GM23338 (cell line): ENCODE measurements around the gene SPATA9. TPM values are rescaled to one million over a fixed set of nuclear protein-coding genes. Genes with fewer than 3 reads are reported as not detected.

Experiments
- ATAC-seq: fragments of 200-7000 bp; cut with Tn5 transposase; 3 replicates; pipeline ENCODE4 v1.9.1; 2020
- DNase-seq: peaks from one replicate; pipeline ENCODE4 v3.0.0-alpha.2; 2015; ENCODE audit warnings: low spot score
- H2AFZ ChIP-seq: fragments of 200-600 bp; sonication (generic); 2 replicates; pipeline ENCODE4 v1.8.0; 2016; ENCODE audit warnings: antibody characterized with exemption, mild to moderate bottlenecking, moderate library complexity
- H3F3A ChIP-seq: fragments of 200-600 bp; sonication (generic); replicated peaks from 2 replicates; pipeline ENCODE4 v1.8.0; 2017; ENCODE audit warnings: antibody characterized with exemption, mixed run types, low read depth
- H3K27ac ChIP-seq: fragments of 200-600 bp; sonication (generic); 2 replicates; pipeline ENCODE4 v1.6.1; 2016; ENCODE audit warnings: low read depth
- H3K27me3 ChIP-seq: fragments of 200-600 bp; sonication (generic); 2 replicates; pipeline ENCODE4 v1.8.0; 2016; ENCODE audit warnings: mild to moderate bottlenecking, mixed run types, moderate library complexity; ENCODE audit not compliant: insufficient read depth
- H3K36me3 ChIP-seq: fragments of 200-600 bp; sonication (generic); 2 replicates; pipeline ENCODE4 v1.8.0; 2016; ENCODE audit warnings: mild to moderate bottlenecking; ENCODE audit not compliant: insufficient read depth
- H3K4me1 ChIP-seq: fragments of 200-600 bp; sonication (generic); 2 replicates; pipeline ENCODE4 v1.8.0; 2016; ENCODE audit warnings: mild to moderate bottlenecking, moderate library complexity; ENCODE audit not compliant: insufficient read depth
- H3K4me2 ChIP-seq: fragments of 200-600 bp; sonication (generic); 2 replicates; pipeline ENCODE4 v1.7.1; 2017; ENCODE audit warnings: mixed run types
- H3K4me3 ChIP-seq: fragments of 200-600 bp; sonication (generic); 2 replicates; pipeline ENCODE4 v1.6.1; 2016; ENCODE audit warnings: mixed run types
- H3K79me2 ChIP-seq: fragments of 200-600 bp; sonication (generic); replicated peaks from 2 replicates; pipeline ENCODE4 v1.8.0; 2017; ENCODE audit warnings: mild to moderate bottlenecking; ENCODE audit not compliant: insufficient read depth
- H3K9me2 ChIP-seq: fragments of 200-600 bp; sonication (generic); 2 replicates; pipeline ENCODE4 v1.8.0; 2017; ENCODE audit not compliant: insufficient read depth
- H4K20me1 ChIP-seq: fragments of 200-600 bp; sonication (generic); replicated peaks from 2 replicates; pipeline ENCODE4 v1.8.0; 2017; ENCODE audit warnings: mild to moderate bottlenecking; ENCODE audit not compliant: insufficient read depth
- H3K27ac Mint-ChIP-seq: 2 replicates; pipeline ENCODE4 v1.8.0; 2020; ENCODE audit warnings: inconsistent platforms, mild to moderate bottlenecking, moderate library complexity, mixed read lengths
- H3K27me3 Mint-ChIP-seq: 3 replicates; pipeline ENCODE4 v1.8.0; 2022; ENCODE audit warnings: low read depth, mild to moderate bottlenecking, moderate library complexity, mixed read lengths, inconsistent platforms; ENCODE audit not compliant: insufficient read depth, poor library complexity
- H3K36me3 Mint-ChIP-seq: 3 replicates; pipeline ENCODE4 v1.8.0; 2021; ENCODE audit warnings: low read depth, mild to moderate bottlenecking, inconsistent platforms, moderate library complexity, mixed read lengths
- H3K4me1 Mint-ChIP-seq: 3 replicates; pipeline ENCODE4 v1.8.0; 2020; ENCODE audit warnings: mild to moderate bottlenecking, inconsistent platforms, mixed read lengths
- H3K4me3 Mint-ChIP-seq: 3 replicates; pipeline ENCODE4 v1.8.0; 2021; ENCODE audit warnings: moderate library complexity, mild to moderate bottlenecking, inconsistent platforms, mixed read lengths
- H3K9me3 Mint-ChIP-seq: 3 replicates; pipeline ENCODE4 v1.8.0; 2020; ENCODE audit warnings: moderate library complexity, mild to moderate bottlenecking, inconsistent platforms, mixed read lengths
- CREB1 ChIP-seq: fragments of 250-450 bp; sonication (Bioruptor Pico); IDR thresholded peaks from 2 replicates; pipeline ENCODE4 v1.5.0; 2020; ENCODE audit warnings: low read depth, mild to moderate bottlenecking, moderate library complexity
- EZH2 ChIP-seq: fragments of 200-600 bp; sonication (generic); IDR thresholded peaks from one replicate; pipeline ENCODE4 v1.8.0; 2017; ENCODE audit warnings: antibody characterized with exemption, mild to moderate bottlenecking, low read depth; ENCODE audit not compliant: unreplicated experiment
- EZH2phosphoT487 ChIP-seq: fragments of 200-600 bp; sonication (generic); IDR thresholded peaks from one replicate; pipeline ENCODE4 v1.8.1; 2018; ENCODE audit warnings: antibody characterized with exemption; ENCODE audit not compliant: unreplicated experiment
- JUNB ChIP-seq: IDR thresholded peaks from one replicate; pipeline ENCODE4 v1.6.1; 2016; ENCODE audit warnings: antibody characterized with exemption; ENCODE audit not compliant: unreplicated experiment
- NANOG ChIP-seq: IDR thresholded peaks from 2 replicates; pipeline ENCODE4 v1.6.1; 2016; ENCODE audit warnings: antibody characterized with exemption, borderline replicate concordance
- POLR2AphosphoS5 ChIP-seq: IDR thresholded peaks from 2 replicates; pipeline ENCODE4 v1.6.1; 2016; ENCODE audit warnings: antibody characterized with exemption, low read depth
- STAT1 ChIP-seq: IDR thresholded peaks from one replicate; pipeline ENCODE4 v1.6.1; 2016; ENCODE audit warnings: antibody characterized with exemption; ENCODE audit not compliant: unreplicated experiment
- ZNF114 ChIP-seq: fragments of 250-450 bp; sonication (Bioruptor Pico); IDR thresholded peaks from 2 replicates; pipeline ENCODE4 v1.5.0; 2020; ENCODE audit warnings: mild to moderate bottlenecking, moderate library complexity
- ZNF331 ChIP-seq: fragments of 250-450 bp; sonication (Bioruptor Pico); IDR thresholded peaks from 2 replicates; pipeline ENCODE4 v1.5.0; 2020; ENCODE audit warnings: low read depth, mild to moderate bottlenecking, moderate library complexity
- polyA plus RNA-seq: library from polyadenylated mRNA; unstranded; fragments of >200 nt; fragmentation: Nextera tagmentation; extraction: Ambion mirVana; gene quantifications from 2 replicates; pipeline ENCODE4 v1.2.1, GENCODE V29; 2016
- total RNA-seq: library from RNA; depleted of rRNA; stranded (reverse); fragments of >200 nt; shearing (Covaris generic); gene quantifications from 2 replicates; pipeline ENCODE4 v1.2.3, GENCODE V29; 2014
- TF ChIP-seq, protein P1 (sequence below): IDR thresholded peaks from one replicate; pipeline ENCODE4 v1.6.1; 2018; ENCODE audit warnings: antibody characterized with exemption; ENCODE audit not compliant: unreplicated experiment
- TF ChIP-seq, protein P2 (sequence below): fragments of 250-450 bp; sonication (Bioruptor Pico); IDR thresholded peaks from 2 replicates; pipeline ENCODE4 v1.5.0; 2020; ENCODE audit warnings: mild to moderate bottlenecking, moderate library complexity
- TF ChIP-seq, protein P3 (sequence below), 2 experiments: fragments of 200-600 bp in 1 of 2; sonication (generic) in 1 of 2; conservative IDR thresholded peaks; 2 replicates each; pipeline versions ENCODE4 v1.5.1 to v1.6.1; 2016 to 2017; ENCODE audit warnings: antibody characterized with exemption in 2 of 2, low read depth in 2 of 2, mild to moderate bottlenecking in 2 of 2, moderate library complexity in 1 of 2
- TF ChIP-seq, protein P4 (sequence below): IDR thresholded peaks from 2 replicates; pipeline ENCODE4 v1.6.1; 2016; ENCODE audit warnings: antibody characterized with exemption

Gene SPATA9
- total and polyA plus RNA-seq, 2 experiments from 2014 or later = not detected

DNA sequence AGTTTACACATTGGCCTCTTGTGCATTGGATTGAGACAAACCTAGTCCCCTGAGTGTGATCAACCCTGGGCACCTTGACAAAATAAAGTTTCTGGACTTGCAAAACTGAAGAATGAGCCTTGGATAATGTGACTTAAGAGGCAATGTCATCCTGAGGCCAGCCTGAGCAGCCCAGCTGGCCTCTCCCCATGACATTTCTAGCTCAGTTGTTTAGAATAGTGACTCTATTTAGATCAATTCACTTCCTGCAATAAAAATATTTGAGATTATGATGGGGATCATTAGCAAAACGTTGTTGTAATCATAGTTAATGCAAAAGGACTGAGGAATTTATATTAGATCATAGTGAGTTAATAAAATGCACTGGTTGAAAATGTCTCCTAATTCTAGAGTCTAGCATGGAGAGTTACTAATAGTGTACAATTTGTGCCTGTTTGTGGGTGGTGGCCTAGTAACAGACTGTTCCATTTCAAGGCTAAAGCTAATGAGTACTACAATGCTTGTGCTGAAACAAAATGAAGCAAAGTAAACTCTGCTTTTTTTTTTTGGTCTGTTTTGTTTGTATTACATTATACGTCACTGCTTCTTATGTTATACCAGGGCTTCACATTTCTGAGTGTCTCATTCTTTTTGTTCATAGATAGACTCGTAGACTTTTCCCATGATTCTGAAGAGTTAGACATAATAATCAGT, 37.4 kb upstream of the SPATA9 start:
- no peaks in the 10 kb centered on the region for H3K36me3 Mint-ChIP-seq
- H3K27ac Mint-ChIP-seq = no peak overlapping the region
- DNase-seq = no peak
- no peaks in the 10 kb centered on the region for H3K79me2 ChIP-seq
- no peaks in the 10 kb centered on the region for H3K9me2 ChIP-seq
- no peaks in the 10 kb centered on the region for H3K27me3 Mint-ChIP-seq
- TF ChIP-seq EZH2 (no peak), STAT1 (no peak), EZH2phosphoT487 (no peak), CREB1 (CRISPR knock-in tag) (no peak), NANOG (no peak), JUNB (no peak), POLR2AphosphoS5 (no peak), ZNF114 (CRISPR knock-in tag) (no peak), ZNF331 (CRISPR knock-in tag) (no peak)
- TF ChIP-seq, protein P1, sequence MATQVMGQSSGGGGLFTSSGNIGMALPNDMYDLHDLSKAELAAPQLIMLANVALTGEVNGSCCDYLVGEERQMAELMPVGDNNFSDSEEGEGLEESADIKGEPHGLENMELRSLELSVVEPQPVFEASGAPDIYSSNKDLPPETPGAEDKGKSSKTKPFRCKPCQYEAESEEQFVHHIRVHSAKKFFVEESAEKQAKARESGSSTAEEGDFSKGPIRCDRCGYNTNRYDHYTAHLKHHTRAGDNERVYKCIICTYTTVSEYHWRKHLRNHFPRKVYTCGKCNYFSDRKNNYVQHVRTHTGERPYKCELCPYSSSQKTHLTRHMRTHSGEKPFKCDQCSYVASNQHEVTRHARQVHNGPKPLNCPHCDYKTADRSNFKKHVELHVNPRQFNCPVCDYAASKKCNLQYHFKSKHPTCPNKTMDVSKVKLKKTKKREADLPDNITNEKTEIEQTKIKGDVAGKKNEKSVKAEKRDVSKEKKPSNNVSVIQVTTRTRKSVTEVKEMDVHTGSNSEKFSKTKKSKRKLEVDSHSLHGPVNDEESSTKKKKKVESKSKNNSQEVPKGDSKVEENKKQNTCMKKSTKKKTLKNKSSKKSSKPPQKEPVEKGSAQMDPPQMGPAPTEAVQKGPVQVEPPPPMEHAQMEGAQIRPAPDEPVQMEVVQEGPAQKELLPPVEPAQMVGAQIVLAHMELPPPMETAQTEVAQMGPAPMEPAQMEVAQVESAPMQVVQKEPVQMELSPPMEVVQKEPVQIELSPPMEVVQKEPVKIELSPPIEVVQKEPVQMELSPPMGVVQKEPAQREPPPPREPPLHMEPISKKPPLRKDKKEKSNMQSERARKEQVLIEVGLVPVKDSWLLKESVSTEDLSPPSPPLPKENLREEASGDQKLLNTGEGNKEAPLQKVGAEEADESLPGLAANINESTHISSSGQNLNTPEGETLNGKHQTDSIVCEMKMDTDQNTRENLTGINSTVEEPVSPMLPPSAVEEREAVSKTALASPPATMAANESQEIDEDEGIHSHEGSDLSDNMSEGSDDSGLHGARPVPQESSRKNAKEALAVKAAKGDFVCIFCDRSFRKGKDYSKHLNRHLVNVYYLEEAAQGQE = no peak
- TF ChIP-seq, protein P2, sequence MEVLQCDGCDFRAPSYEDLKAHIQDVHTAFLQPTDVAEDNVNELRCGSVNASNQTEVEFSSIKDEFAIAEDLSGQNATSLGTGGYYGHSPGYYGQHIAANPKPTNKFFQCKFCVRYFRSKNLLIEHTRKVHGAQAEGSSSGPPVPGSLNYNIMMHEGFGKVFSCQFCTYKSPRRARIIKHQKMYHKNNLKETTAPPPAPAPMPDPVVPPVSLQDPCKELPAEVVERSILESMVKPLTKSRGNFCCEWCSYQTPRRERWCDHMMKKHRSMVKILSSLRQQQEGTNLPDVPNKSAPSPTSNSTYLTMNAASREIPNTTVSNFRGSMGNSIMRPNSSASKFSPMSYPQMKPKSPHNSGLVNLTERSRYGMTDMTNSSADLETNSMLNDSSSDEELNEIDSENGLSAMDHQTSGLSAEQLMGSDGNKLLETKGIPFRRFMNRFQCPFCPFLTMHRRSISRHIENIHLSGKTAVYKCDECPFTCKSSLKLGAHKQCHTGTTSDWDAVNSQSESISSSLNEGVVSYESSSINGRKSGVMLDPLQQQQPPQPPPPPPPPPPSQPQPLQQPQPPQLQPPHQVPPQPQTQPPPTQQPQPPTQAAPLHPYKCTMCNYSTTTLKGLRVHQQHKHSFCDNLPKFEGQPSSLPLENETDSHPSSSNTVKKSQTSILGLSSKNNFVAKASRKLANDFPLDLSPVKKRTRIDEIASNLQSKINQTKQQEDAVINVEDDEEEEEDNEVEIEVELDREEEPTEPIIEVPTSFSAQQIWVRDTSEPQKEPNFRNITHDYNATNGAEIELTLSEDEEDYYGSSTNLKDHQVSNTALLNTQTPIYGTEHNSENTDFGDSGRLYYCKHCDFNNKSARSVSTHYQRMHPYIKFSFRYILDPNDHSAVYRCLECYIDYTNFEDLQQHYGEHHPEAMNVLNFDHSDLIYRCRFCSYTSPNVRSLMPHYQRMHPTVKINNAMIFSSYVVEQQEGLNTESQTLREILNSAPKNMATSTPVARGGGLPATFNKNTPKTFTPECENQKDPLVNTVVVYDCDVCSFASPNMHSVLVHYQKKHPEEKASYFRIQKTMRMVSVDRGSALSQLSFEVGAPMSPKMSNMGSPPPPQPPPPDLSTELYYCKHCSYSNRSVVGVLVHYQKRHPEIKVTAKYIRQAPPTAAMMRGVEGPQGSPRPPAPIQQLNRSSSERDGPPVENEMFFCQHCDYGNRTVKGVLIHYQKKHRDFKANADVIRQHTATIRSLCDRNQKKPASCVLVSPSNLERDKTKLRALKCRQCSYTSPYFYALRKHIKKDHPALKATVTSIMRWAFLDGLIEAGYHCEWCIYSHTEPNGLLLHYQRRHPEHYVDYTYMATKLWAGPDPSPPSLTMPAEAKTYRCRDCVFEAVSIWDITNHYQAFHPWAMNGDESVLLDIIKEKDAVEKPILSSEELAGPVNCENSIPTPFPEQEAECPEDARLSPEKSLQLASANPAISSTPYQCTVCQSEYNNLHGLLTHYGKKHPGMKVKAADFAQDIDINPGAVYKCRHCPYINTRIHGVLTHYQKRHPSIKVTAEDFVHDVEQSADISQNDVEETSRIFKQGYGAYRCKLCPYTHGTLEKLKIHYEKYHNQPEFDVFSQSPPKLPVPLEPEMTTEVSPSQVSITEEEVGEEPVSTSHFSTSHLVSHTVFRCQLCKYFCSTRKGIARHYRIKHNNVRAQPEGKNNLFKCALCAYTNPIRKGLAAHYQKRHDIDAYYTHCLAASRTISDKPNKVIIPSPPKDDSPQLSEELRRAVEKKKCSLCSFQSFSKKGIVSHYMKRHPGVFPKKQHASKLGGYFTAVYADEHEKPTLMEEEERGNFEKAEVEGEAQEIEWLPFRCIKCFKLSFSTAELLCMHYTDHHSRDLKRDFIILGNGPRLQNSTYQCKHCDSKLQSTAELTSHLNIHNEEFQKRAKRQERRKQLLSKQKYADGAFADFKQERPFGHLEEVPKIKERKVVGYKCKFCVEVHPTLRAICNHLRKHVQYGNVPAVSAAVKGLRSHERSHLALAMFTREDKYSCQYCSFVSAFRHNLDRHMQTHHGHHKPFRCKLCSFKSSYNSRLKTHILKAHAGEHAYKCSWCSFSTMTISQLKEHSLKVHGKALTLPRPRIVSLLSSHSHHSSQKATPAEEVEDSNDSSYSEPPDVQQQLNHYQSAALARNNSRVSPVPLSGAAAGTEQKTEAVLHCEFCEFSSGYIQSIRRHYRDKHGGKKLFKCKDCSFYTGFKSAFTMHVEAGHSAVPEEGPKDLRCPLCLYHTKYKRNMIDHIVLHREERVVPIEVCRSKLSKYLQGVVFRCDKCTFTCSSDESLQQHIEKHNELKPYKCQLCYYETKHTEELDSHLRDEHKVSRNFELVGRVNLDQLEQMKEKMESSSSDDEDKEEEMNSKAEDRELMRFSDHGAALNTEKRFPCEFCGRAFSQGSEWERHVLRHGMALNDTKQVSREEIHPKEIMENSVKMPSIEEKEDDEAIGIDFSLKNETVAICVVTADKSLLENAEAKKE = no peak
- TF ChIP-seq, protein P3, sequence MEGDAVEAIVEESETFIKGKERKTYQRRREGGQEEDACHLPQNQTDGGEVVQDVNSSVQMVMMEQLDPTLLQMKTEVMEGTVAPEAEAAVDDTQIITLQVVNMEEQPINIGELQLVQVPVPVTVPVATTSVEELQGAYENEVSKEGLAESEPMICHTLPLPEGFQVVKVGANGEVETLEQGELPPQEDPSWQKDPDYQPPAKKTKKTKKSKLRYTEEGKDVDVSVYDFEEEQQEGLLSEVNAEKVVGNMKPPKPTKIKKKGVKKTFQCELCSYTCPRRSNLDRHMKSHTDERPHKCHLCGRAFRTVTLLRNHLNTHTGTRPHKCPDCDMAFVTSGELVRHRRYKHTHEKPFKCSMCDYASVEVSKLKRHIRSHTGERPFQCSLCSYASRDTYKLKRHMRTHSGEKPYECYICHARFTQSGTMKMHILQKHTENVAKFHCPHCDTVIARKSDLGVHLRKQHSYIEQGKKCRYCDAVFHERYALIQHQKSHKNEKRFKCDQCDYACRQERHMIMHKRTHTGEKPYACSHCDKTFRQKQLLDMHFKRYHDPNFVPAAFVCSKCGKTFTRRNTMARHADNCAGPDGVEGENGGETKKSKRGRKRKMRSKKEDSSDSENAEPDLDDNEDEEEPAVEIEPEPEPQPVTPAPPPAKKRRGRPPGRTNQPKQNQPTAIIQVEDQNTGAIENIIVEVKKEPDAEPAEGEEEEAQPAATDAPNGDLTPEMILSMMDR (conservative IDR thresholded peaks at IDR 0.05; ENCODE audit: low read depth in 2 of 2) = no peak
- TF ChIP-seq, protein P4, sequence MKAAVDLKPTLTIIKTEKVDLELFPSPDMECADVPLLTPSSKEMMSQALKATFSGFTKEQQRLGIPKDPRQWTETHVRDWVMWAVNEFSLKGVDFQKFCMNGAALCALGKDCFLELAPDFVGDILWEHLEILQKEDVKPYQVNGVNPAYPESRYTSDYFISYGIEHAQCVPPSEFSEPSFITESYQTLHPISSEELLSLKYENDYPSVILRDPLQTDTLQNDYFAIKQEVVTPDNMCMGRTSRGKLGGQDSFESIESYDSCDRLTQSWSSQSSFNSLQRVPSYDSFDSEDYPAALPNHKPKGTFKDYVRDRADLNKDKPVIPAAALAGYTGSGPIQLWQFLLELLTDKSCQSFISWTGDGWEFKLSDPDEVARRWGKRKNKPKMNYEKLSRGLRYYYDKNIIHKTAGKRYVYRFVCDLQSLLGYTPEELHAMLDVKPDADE = no peak
- H3K4me1 ChIP-seq = peaks cover 7% of the 10 kb centered on the region
- H3K36me3 ChIP-seq = no peaks in the 10 kb centered on the region
- H4K20me1 ChIP-seq = no peaks in the 10 kb centered on the region
- H3K4me1 Mint-ChIP-seq = peaks cover 15% of the 10 kb centered on the region
- H3K9me3 Mint-ChIP-seq = no peaks in the 10 kb centered on the region
- H3F3A ChIP-seq = no peaks in the 10 kb centered on the region
- no peak overlapping the region for H3K4me3 ChIP-seq
- H3K27ac ChIP-seq = no peak overlapping the region
- no peak for ATAC-seq
- no peak overlapping the region for H3K4me3 Mint-ChIP-seq
- H2AFZ ChIP-seq = no peak overlapping the region
- no peak overlapping the region for H3K4me2 ChIP-seq
- no peaks in the 10 kb centered on the region for H3K27me3 ChIP-seq
